ENCODE results near the gene GNB1. TPM values are rescaled to one million over a fixed set of nuclear protein-coding genes. Genes with fewer than 3 reads are reported as not detected.

GNB1 gene
- total and polyA plus RNA-seq, 9 of the 15 experiments (the other 6 are each of a cell fraction or from before 2014, with no cell fraction given), result 34.3 to 388 (median 114) TPM

DNA sequence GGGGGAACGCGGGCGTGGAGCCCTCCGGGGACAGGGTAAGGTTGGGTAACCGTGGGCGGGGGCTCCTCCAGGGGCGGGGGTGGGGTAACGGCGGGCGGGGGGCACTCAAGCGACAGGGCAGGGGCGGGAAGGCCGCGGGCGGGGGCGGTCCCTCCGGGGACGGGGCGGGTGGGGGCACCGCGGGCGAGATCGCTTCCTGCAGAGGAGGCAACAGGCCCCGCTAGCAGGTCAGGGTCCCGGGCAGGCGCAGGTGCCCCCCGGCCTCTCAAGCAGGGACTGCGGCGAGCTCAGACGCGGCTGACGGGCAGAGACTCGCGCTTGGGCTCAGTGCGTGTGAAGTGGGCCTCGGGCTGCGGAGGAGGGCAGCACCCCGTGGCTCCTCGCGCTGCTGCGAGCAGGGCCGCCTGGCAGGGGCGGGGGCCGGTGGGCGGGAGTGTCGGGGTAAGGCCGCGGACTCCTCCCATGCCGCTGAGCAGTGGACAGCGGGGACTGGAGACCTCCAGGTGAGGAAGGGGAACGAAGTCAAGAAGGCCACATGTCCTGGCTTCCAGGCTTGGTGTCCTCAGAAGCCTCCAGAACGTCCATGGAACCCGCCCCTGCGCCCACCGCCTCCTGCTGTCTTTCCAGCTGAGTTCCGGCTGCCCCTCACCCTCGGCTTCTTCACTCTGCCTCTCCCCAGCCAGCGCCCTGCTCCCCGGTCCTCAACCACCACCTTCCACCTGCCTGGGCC lies 627 bp upstream of the GNB1 start (continued):
- peak; percentile 83 for TF ChIP-seq MGA (IDR thresholded peaks at IDR 0.05)
- no peak for TF ChIP-seq NR1H2 (CRISPR knock-in tag; IDR thresholded peaks at IDR 0.05)
- TF ChIP-seq ASH1L (IDR thresholded peaks at IDR 0.05; ENCODE audit: borderline replicate concordance, low read depth, partially characterized antibody), result no peak
- TF ChIP-seq ETV6 (IDR thresholded peaks at IDR 0.05; ENCODE audit: borderline replicate concordance in 1 of 2, low read depth in 2 of 2, low read length in 1 of 2), result no peak
- TF ChIP-seq ETV6 (CRISPR knock-in tag; IDR thresholded peaks at IDR 0.05; ENCODE audit: borderline replicate concordance), result no peak
- peak; percentile 89 to 93 for TF ChIP-seq MAZ (CRISPR knock-in tag; conservative IDR thresholded peaks at IDR 0.05 in 1 of 2, IDR thresholded peaks at IDR 0.05 in 1 of 2)
- TF ChIP-seq RB1 (IDR thresholded peaks at IDR 0.05; ENCODE audit: low read depth), result no peak; the same call in 1 of the 2 replicates
- no peak for TF ChIP-seq YBX1 (IDR thresholded peaks at IDR 0.05)
- TF ChIP-seq ZNF175 (CRISPR knock-in tag; IDR thresholded peaks at IDR 0.05; ENCODE audit: low read depth), result no peak; the same call in 1 of the 2 replicates
- no peak for TF ChIP-seq TEAD2 (tag; IDR thresholded peaks at IDR 0.05)
- no peak for TF ChIP-seq PRPF4 (IDR thresholded peaks at IDR 0.05; ENCODE audit: insufficient read depth, low read depth, low read length, poor library complexity, severe bottlenecking)
- TF ChIP-seq SUPT5H (IDR thresholded peaks at IDR 0.05), result peak; percentile 85
- no peak for TF ChIP-seq ZNF764 (CRISPR knock-in tag; IDR thresholded peaks at IDR 0.05; ENCODE audit: low read depth)
- TF ChIP-seq TCF7 (IDR thresholded peaks at IDR 0.05; ENCODE audit: borderline replicate concordance), result no peak
